CD14-positive monocyte (primary cell): ENCODE results near the gene DCDC2B. TPM values are rescaled to one million over a fixed set of nuclear protein-coding genes. Genes with fewer than 3 reads are reported as not detected.

Experiments used
- DNase-seq, 3 donors: peaks; one replicate each; pipeline ENCODE4 v3.0.0-alpha.2; 2011 to 2022
- H2AFZ ChIP-seq: 2 replicates; pipeline ENCODE4 v1.6.0; 2012; ENCODE audit warnings: mild to moderate bottlenecking, low read depth, low read length, inconsistent platforms; ENCODE audit not compliant: insufficient read depth, poor library complexity, severe bottlenecking
- H3K27ac ChIP-seq, 2 donors: 1 replicate in 1 of 2; 2 replicates in 1 of 2; pipeline ENCODE4 v1.5.1; 2012 to 2013; ENCODE audit warnings: low read length in 2 of 2, control low read depth in 1 of 2, inconsistent platforms in 1 of 2, low read depth in 1 of 2, mild to moderate bottlenecking in 1 of 2
- H3K27me3 ChIP-seq, 2 donors: one replicate each; pipeline versions ENCODE4 v1.6.0 to v1.6.1; 2011 to 2013; ENCODE audit warnings: low read length in 2 of 2; ENCODE audit not compliant: control insufficient read depth in 2 of 2, insufficient read depth in 2 of 2
- H3K36me3 ChIP-seq, 2 donors: replicated peaks in 1 of 2; 1 replicate in 1 of 2; 2 replicates in 1 of 2; pipeline versions ENCODE4 v1.5.1 to v1.6.1; 2012 to 2013; ENCODE audit warnings: low read length in 2 of 2, control low read depth in 1 of 2, inconsistent platforms in 1 of 2, mild to moderate bottlenecking in 1 of 2; ENCODE audit not compliant: insufficient read depth in 2 of 2, control insufficient read depth in 1 of 2
- H3K4me1 ChIP-seq, 2 donors: 1 replicate in 1 of 2; 2 replicates in 1 of 2; pipeline versions ENCODE4 v1.5.1 to v1.6.1; 2012 to 2013; ENCODE audit warnings: low read length in 2 of 2, control low read depth in 1 of 2, inconsistent platforms in 1 of 2, mild to moderate bottlenecking in 1 of 2, moderate library complexity in 1 of 2; ENCODE audit not compliant: insufficient read depth in 2 of 2, control insufficient read depth in 1 of 2
- H3K4me2 ChIP-seq: replicated peaks from 2 replicates; pipeline ENCODE3; 2012; ENCODE audit warnings: low read length, moderate library complexity, mild to moderate bottlenecking; ENCODE audit not compliant: poor library complexity, severe bottlenecking; ENCODE audit errors: extremely low read depth
- H3K4me3 ChIP-seq, 3 experiments: fragments of 200-600 bp in 1 of 3; sonication (generic) in 1 of 3; replicated peaks in 1 of 3; 1 replicate in 2 of 3; 2 replicates in 1 of 3; pipeline ENCODE4 v1.5.1; 2011 to 2013; ENCODE audit warnings: low read length in 3 of 3, mild to moderate bottlenecking in 3 of 3, control low read depth in 2 of 3, low read depth in 2 of 3, inconsistent platforms in 1 of 3, moderate library complexity in 1 of 3
- H3K79me2 ChIP-seq: 2 replicates; pipeline ENCODE4 v1.6.0; 2012; ENCODE audit warnings: mild to moderate bottlenecking, control low read depth, inconsistent platforms, low read length, moderate library complexity; ENCODE audit not compliant: insufficient read depth
- H3K9ac ChIP-seq: 2 replicates; pipeline ENCODE4 v1.6.0; 2017; ENCODE audit warnings: low read length, mild to moderate bottlenecking; ENCODE audit not compliant: insufficient read depth, poor library complexity, severe bottlenecking
- H3K9me3 ChIP-seq, 2 donors: replicated peaks in 1 of 2; 1 replicate in 1 of 2; 2 replicates in 1 of 2; pipeline versions ENCODE4 v1.5.1 to v1.6.1; 2012 to 2013; ENCODE audit warnings: low read length in 2 of 2, control low read depth in 1 of 2; ENCODE audit not compliant: control insufficient read depth in 1 of 2, insufficient read depth in 1 of 2
- H4K20me1 ChIP-seq: 2 replicates; pipeline ENCODE4 v1.6.0; 2012; ENCODE audit warnings: mild to moderate bottlenecking, low read length, control low read depth, moderate library complexity; ENCODE audit not compliant: insufficient read depth
- H3K27ac Mint-ChIP-seq, 7 donors: one replicate each; pipeline ENCODE4 v1.8.0; 2020; ENCODE audit warnings: mild to moderate bottlenecking in 7 of 7, mixed read lengths in 7 of 7, moderate library complexity in 6 of 7, inconsistent platforms in 2 of 7
- H3K27me3 Mint-ChIP-seq, 3 donors: one replicate each; pipeline ENCODE4 v1.8.0; 2021 to 2022; ENCODE audit warnings: low read depth in 3 of 3, mild to moderate bottlenecking in 3 of 3, mixed read lengths in 3 of 3, moderate library complexity in 3 of 3, inconsistent platforms in 1 of 3
- H3K36me3 Mint-ChIP-seq, 2 donors: one replicate each; pipeline ENCODE4 v1.8.0; 2020; ENCODE audit warnings: mixed read lengths in 2 of 2, inconsistent platforms in 1 of 2, mild to moderate bottlenecking in 1 of 2
- H3K4me1 Mint-ChIP-seq: one replicate; pipeline ENCODE4 v1.8.0; 2020; ENCODE audit warnings: mild to moderate bottlenecking, mixed read lengths
- H3K4me3 Mint-ChIP-seq, 2 donors: one replicate each; pipeline ENCODE4 v1.8.0; 2020; ENCODE audit warnings: mild to moderate bottlenecking in 2 of 2, mixed read lengths in 2 of 2, moderate library complexity in 1 of 2
- H3K9me3 Mint-ChIP-seq, 7 donors: one replicate each; pipeline ENCODE4 v1.8.0; 2020 to 2022; ENCODE audit warnings: mixed read lengths in 7 of 7, mild to moderate bottlenecking in 6 of 7, moderate library complexity in 6 of 7, inconsistent platforms in 2 of 7
- whole genome bisulfite sequencing: methylation state at CpG from one replicate; pipeline ENCODE4 v1.1.5; 2013; ENCODE audit warnings: missing lambda C conversion rate; ENCODE audit not compliant: insufficient coverage; 5-methylcytosine and 5-hydroxymethylcytosine counted together
- intact Hi-C, 2 donors: fragments of 100-400 bp; cut with micrococcal nuclease; formaldehyde crosslinking; loops; one replicate each; pipeline versions ENCODE4 v1.15.0 to v1.15.1; 2023
- polyA plus RNA-seq, 3 donors: library from polyadenylated mRNA; depleted of rRNA in 1 of 3; unstranded in 2 of 3; stranded (reverse) in 1 of 3; fragments of 300-500 nt in 2 of 3; fragments of >200 nt in 1 of 3; fragmentation: Illumina TruSeq in 2 of 3; gene quantifications; 1 replicate in 2 of 3; 2 replicates in 1 of 3; pipeline ENCODE4 v1.2.3, GENCODE V29; 2012 to 2021
- TF ChIP-seq, protein P1 (sequence below): fragments of 200-600 bp; IDR thresholded peaks from one replicate; pipeline ENCODE4 v1.8.0; 2022; ENCODE audit warnings: antibody characterized with exemption, mild to moderate bottlenecking

Gene DCDC2B
- polyA plus RNA-seq, 3 donors: not detected

DNA sequence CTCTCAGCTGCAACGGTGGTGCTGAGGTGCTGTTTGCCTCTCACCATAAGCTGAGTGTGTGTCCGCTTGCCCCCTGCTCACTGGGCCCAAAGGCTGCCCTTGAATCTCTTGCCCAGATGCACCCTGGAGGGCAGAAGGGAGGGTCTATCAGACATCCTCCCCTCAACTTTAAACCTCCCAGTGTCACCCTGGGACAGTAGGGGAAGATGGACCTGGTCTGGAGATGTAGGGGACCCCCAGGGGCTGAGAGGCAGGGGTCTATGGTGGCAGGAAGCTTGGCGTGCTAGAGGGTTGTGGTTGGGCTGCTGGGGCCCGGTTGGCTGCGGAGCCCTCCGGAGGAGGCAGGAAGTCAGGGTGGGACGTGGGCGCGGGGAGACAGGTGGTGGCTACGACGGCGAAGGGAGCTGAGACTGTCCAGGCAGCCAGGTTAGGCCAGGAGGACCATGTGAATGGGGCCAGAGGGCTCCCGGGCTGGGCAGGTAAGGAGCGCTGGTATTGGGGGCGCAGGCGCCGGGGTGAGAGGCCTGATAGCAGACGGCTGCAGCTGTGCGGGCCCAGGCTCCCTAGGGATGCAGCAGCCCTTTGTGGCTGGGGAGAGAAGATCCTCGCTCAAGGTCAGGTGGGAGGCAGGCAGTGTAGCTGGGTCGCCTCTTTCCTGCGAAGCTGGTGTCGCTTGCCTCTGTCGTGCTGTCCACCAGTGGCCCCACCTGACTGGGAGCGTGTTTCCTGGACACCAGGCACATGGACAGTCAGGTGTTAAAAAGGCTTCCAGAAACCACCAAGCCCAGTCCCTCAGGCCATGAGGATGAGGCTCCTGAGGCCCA is 42.2 kb downstream of the DCDC2B start, which contains the start of gene LCK:
Gene LCK (plus strand): TSS at position 373 of the 824 bp plus-strand sequence. CDS start 23,065 bp downstream, outside the sequence.
- peaks cover 13 to 25% of the 10 kb centered on the region in 2 donors for H3K4me1 ChIP-seq
- Mint-ChIP-seq H3K4me3 (peak within 1 kb of the TSS; percentile 2 to 74), H3K4me1 (peaks cover 26% of the 10 kb centered on the region), H3K9me3 (peaks cover 0 to 2% (median 0%) of the 10 kb centered on the region in 7 donors), H3K36me3 (peaks cover 0 to 2% of the 10 kb centered on the region in 2 donors), H3K27ac (peak within 1 kb of the TSS in 1 of 7 donors; percentile 78), H3K27me3 (peaks cover 16 to 37% (median 19%) of the 10 kb centered on the region in 3 donors)
- TF ChIP-seq, protein P1, sequence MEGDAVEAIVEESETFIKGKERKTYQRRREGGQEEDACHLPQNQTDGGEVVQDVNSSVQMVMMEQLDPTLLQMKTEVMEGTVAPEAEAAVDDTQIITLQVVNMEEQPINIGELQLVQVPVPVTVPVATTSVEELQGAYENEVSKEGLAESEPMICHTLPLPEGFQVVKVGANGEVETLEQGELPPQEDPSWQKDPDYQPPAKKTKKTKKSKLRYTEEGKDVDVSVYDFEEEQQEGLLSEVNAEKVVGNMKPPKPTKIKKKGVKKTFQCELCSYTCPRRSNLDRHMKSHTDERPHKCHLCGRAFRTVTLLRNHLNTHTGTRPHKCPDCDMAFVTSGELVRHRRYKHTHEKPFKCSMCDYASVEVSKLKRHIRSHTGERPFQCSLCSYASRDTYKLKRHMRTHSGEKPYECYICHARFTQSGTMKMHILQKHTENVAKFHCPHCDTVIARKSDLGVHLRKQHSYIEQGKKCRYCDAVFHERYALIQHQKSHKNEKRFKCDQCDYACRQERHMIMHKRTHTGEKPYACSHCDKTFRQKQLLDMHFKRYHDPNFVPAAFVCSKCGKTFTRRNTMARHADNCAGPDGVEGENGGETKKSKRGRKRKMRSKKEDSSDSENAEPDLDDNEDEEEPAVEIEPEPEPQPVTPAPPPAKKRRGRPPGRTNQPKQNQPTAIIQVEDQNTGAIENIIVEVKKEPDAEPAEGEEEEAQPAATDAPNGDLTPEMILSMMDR: no peak
- H3K36me3 ChIP-seq: no peaks in the 10 kb centered on the region
- H3K9me3 ChIP-seq: no peaks in the 10 kb centered on the region
- no peak within 1 kb of the TSS for H3K9ac ChIP-seq
- intact Hi-C loops: no loop called here
- DNase-seq: no peak
- H3K4me3 ChIP-seq: no peak within 1 kb of the TSS
- no peak within 1 kb of the TSS for H3K27ac ChIP-seq
- H4K20me1 ChIP-seq: no peaks in the 10 kb centered on the region
- peaks cover 0 to 15% of the 10 kb centered on the region in 2 donors for H3K27me3 ChIP-seq
- peak within 1 kb of the TSS; percentile 35 for H2AFZ ChIP-seq
- H3K79me2 ChIP-seq: no peaks in the 10 kb centered on the region
- H3K4me2 ChIP-seq: no peak within 1 kb of the TSS
- WGBS: 56% methylated on average over 25 of the region's 25 CpGs

DNA sequence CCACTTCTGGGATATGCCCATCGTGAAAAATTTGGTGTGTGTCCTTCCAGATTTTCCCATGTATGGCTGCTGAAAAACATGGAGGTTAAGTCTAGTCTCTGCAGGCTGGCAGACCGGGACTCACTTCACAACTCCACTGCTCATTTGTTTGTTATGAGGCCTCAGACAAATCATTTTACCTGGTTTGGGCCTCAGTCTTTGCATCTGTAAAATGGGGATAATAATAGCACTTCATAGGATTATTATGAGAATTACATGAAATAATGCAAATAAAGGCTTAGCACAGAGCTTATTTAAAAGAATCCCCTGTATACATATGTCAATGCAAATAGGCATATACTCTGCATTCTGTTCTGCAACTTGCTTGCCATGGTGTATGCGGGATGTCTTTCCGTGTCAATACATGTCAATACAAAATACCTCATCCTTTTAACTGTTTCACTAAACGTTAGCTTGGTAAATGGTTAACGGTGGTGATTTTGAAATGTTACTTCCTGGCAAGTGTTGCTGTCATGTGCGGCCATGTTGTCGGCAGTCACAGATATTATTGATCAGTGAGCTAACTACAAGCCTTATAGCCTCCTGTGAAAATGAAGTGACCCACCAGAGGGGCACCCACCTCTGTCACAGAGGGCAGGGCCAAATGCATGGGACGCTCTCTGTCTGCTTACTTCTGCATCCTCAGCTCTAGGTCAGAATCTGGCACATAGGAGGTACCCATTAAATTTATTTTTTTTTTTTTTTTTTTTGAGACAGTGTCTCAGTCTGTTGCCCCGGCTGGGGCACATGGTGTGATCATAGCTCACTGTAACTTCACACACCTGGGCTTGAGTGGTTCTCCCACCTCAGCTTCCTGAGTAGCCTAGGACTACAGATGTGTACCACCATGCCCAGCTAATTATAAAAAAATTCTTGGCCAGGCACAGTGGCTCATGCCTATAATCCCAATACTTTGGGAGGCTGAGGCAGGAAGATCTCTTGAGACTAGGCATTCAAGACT is 46.5 kb downstream of the DCDC2B start:
- H3K9me3 ChIP-seq: no peaks in the 10 kb centered on the region
- no peaks in the 10 kb centered on the region for H4K20me1 ChIP-seq
- no peak overlapping the region for H2AFZ ChIP-seq
- no peak overlapping the region for H3K27ac Mint-ChIP-seq
- intact Hi-C loops: no loop called here
- no peaks in the 10 kb centered on the region for H3K36me3 ChIP-seq
- peaks cover 1 to 10% (median 9%) of the 10 kb centered on the region in 3 donors for H3K27me3 Mint-ChIP-seq
- H3K4me2 ChIP-seq: no peak overlapping the region
- no peak overlapping the region for H3K4me3 Mint-ChIP-seq
- peaks cover 6 to 12% of the 10 kb centered on the region in 2 donors for H3K4me1 ChIP-seq
- no peaks in the 10 kb centered on the region for H3K36me3 Mint-ChIP-seq
- H3K27me3 ChIP-seq: peaks cover 0 to under 1% of the 10 kb centered on the region in 2 donors
- TF ChIP-seq, protein P1: no peak
- DNase-seq: no peak
- no peaks in the 10 kb centered on the region for H3K79me2 ChIP-seq
- H3K4me1 Mint-ChIP-seq: peaks cover 12% of the 10 kb centered on the region
- 62% methylated on average over 2 of the region's 10 CpGs for WGBS
- H3K4me3 ChIP-seq: no peak overlapping the region
- no peak overlapping the region for H3K27ac ChIP-seq
- no peak overlapping the region for H3K9ac ChIP-seq
- H3K9me3 Mint-ChIP-seq: no peaks in the 10 kb centered on the region
